Left renal pelvis (tissue), 4 donors: ENCODE data around the gene KIAA1671. TPM values are rescaled to one million over a fixed set of nuclear protein-coding genes. Genes with fewer than 3 reads are reported as not detected.

ENCODE experiments used
- DNase-seq, 4 donors: peaks; one replicate each; pipeline ENCODE4 v3.0.0-alpha.2; 2013; ENCODE audit warnings: low read depth in 4 of 4, low spot score in 3 of 4
- polyA plus RNA-seq, 4 donors: library from polyadenylated mRNA; unstranded; fragments of 120-200 nt; gene quantifications; one replicate each; pipeline ENCODE4 v1.2.1, GENCODE V29; 2013; ENCODE audit not compliant: insufficient read length in 4 of 4

KIAA1671 gene
- polyA plus RNA-seq, 4 donors, result 21.0 to 28.4 (median 24.1) TPM

DNA sequence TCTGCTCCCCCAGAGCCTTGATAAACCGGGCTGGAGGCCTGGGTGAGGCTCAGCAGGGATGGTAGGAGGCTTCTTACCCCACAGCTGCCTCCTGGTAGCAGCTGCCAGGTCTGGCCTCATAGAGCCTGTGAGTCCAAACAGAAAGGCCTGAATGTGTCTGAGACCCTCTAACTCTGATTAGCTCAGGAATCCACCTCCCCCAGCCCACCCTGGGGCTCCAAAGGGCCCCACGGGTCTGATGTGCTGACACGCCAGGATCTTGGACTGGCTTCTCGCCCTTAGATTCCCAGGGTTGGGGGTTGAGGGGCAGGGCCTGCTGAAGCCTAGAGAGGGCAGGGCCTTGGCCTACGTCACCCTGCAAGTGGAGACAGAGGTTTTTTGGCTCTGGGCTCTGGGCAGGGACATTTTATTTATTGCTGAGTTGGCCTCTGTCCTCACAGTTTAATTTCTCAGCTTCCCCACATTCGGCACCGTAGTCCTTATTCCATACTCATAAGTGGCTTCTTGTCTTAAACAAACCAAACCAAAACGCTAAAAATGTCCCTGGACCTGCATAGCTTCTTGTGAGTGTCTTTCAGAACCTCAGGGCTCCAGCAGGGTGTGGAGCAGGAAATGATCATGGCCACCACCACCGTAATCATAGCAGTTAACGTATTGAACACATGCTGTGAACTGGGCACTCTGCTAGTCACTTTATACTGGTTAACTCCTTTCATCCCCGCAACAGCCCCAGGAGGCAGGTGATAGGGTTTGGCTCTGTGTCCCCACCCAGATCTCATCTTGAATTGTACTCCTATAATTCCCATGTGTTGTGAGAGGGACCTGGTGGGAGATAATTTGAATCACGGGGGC, 25.1 kb downstream of the KIAA1671 start:
- DNase-seq, result no peak

GRCh38 chr22:24978308-24978707, 25.8 kb downstream of the KIAA1671 start:
- DNase-seq, result no peak

DNA sequence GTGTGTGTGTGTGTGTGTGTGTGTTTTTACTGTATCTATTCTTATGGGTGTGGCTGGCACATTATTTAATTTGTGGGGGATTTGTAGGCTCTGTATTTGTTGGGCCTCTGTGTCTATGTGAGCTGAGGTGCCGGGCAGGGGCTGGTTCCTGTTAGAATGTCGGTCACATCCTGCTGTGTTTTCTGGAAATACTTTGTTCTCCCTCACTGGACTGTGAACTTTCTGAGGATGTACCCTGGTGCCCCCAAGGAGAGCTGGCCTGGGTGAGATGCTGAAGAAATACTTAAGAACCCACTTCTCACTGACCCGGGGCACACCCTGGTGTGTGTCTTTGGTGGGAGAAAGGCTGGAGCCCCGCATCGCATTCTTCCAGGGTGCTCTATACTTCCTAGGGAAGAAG, 28.6 kb downstream of the KIAA1671 start:
- DNase-seq, result no peak

GRCh38 chr22:24981656-24982055, 29.1 kb downstream of the KIAA1671 start:
- DNase-seq, result no peak

GRCh38 chr22:24982301-24983056, 30.0 kb downstream of the KIAA1671 start:
- no peak for DNase-seq

DNA sequence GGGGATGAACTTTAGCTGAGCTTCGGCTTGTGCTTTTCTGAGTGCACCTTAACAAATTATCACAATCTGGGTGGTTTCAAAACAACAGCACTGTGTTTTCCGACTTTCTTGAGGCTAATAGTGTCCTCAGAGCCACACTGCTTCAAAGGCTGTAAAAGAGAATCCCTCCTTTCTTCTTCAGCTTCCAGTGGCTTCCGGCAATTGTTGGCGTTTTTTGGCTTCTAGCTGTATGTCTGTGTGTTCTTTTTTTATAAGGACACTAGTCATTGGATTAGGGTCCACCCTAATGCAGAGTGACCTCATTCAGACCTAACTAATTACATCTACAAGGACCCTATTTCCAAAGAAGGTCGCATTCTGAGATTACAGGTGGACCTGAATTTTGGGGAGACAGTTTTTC, 30.6 kb downstream of the KIAA1671 start:
- no peak for DNase-seq

GRCh38 chr22:24984122-24984521, 31.6 kb downstream of the KIAA1671 start:
- DNase-seq, result no peak

GRCh38 chr22:24985826-24986214, 33.3 kb downstream of the KIAA1671 start:
- no peak for DNase-seq

DNA sequence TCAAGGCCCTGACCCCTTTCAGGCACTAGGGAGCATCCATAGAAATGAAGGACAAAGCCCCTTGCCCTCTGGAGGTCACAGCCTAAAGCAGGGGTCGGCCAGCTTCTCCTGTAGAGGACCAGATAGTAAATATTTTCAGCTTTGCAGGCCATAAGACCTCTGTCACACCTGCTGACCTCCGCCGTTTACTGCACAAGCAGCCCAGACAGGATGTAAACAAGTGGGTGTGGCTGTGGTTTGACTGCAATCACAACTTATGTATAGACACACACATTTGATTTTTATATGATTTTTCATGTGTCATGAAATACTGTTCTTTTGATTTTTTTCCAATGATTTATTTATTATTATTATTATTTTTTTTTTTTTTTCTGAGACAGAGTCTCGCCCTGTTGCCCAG, 34.3 kb downstream of the KIAA1671 start:
- DNase-seq, result no peak

- no peak for DNase-seq
Observed at GRCh38 chr22:24989135-24989534, 36.6 kb downstream of the KIAA1671 start.

GRCh38 chr22:24989541-24989951, 37.0 kb downstream of the KIAA1671 start:
- no peak for DNase-seq

DNA sequence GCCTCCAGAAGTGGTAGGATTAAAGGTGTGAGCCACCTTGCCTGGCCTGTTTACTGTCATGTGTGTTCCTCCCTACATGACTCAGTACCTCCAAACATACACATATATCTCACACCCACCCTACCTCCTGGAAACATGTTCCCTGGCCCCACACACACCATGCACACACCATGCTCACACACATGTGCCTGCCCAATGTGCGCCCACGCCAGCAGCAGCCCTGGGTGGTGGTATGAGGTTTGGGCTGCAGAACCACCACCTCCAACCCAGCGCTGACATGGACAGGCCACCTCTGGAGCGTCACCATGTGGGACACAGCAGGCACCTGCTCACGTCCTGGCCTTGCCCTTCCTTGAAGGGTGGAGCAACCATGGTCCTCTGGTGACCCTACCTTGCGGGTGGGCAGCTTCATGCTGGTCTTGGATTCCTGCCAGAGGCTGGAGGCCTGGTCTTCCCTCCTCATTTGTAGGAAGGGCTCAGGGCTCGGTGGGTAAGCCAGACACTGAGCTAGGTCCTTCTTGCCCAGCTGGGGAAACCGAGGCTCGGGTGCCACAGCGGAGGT, 37.9 kb downstream of the KIAA1671 start:
- no peak for DNase-seq

- DNase-seq, result no peak
Observed at GRCh38 chr22:24992946-24993345, 40.4 kb downstream of the KIAA1671 start.

- DNase-seq, result no peak
Observed at GRCh38 chr22:24994070-24994763, 41.7 kb downstream of the KIAA1671 start.

- DNase-seq, result no peak
Observed at GRCh38 chr22:24995649-24996180, 43.2 kb downstream of the KIAA1671 start.

GRCh38 chr22:24996420-24996952, 44.0 kb downstream of the KIAA1671 start:
- no peak for DNase-seq

DNA sequence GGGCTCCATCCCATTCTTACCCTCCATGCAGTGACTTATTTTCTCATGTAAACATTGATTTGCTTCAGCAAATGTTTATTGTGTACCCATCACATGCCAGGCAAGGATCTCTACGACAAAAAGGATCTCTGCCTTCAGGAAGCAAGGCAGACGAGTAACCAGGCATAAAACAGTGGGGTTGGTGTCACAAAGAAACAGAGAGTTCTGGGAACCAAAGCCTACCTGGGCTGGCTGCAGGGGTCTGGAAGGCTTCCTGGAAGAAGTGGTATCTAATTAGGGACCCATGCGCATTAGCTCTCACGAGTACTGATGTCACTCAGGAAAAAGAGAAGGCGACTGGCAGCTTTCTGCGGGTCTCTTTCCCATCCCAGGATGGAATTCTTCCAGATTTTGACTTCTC, 44.5 kb downstream of the KIAA1671 start:
- DNase-seq, result no peak

- no peak for DNase-seq
Observed at GRCh38 chr22:25000686-25001085, 48.2 kb downstream of the KIAA1671 start.

DNA sequence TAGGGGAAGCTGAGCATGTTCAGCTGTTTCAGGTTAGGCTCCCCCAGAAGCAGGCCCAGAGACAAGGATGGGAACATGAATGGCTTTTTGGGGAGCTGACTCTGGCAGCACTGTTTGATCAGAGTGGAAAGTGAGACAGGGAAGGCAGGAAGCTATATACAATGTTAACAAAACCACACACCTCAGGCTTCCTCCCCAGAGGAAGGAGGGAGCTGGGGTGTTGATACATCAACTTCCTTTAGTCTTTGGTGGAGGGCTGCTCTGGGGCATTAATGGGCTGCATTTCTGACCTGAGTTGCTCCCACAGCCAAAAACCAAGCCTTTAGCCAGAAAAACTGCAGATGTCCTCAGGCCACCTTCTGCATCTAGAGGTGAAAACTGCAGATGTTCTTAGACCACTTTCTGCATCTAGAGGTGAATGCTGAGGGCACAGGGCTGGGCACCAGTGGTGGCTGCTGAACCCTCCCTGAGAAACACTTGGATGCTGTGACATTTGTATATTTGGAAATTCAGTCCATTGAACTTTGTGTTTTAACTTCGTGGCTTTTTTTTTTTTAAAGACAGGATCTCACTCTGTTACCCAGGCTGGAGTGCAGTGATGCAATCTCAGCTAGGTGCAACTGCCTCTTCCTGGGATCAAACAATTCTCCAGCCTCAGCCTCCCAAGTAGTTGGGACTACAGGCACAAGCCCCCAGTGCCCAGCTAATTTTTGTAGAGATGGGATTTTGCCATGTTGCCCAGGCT, 49.9 kb downstream of the KIAA1671 start:
- no peak for DNase-seq

DNA sequence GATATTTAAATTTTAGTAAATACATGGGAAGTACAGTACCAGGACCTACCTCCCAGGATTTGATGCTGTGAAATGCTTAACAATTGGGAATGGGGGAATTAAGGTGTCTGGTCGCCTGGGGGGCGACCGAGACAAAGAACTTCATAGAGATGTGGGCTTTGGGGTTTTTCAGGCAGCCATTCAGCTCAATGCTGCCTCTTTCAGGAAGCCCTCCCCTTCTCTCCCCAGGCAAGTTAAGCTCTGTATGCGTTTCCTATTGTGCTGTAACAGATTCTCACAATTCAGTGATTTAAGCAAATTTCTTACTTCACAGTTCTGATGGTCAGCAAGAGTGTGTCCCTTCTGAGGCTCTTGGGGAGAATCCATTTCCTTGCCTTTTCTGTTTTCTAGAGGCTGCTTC, 53.8 kb downstream of the KIAA1671 start:
- no peak for DNase-seq
